Measurements from ENCODE around the gene PRKD1.

Gene PRKD1

DNA sequence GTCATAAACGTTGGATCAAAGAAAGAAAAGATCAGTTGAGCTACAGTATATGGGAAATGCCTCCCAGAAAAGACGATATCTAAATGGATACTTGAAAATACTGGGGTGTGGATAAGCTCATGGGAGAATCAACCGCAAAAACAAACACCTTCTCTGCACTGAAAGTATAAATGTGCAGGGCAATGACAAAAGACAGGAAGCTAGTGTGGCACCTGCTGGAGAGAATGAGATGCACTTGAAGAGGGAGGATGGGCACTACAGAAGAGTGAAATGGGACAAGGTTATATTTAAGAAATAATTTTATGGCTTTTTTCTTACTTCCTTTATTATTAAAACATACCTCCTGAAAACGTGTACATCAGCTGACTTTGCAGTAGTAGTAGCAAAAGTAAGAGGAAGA lies 153.7 kb downstream of the PRKD1 start:
- no peak for DNase-seq (ENCODE audit: low read depth, low spot score)
- Histone ChIP-seq H3K4me1 (ENCODE audit: insufficient read depth, insufficient read length) (no peaks in the 10 kb centered on the region), H3K36me3 (ENCODE audit: insufficient read depth, insufficient read length, low read length) (no peaks in the 10 kb centered on the region), H3K27me3 (ENCODE audit: insufficient read depth, insufficient read length) (no peaks in the 10 kb centered on the region), H3K4me3 (ENCODE audit: insufficient read length, low read depth) (no peak overlapping the region), H3K9ac (ENCODE audit: insufficient read length, low read depth) (no peak overlapping the region), H3K9me3 (ENCODE audit: insufficient read depth, low read length) (no peaks in the 10 kb centered on the region; the same call in 1 of the 2 replicates)
- TF ChIP-seq SUZ12 (IDR thresholded peaks at IDR 0.05; ENCODE audit: extremely low read depth, insufficient read depth, insufficient read length) (no peak), YY1 (IDR thresholded peaks at IDR 0.05; ENCODE audit: insufficient read depth, insufficient read length) (no peak), ZNF274 (IDR thresholded peaks at IDR 0.05; ENCODE audit: low read depth, low read length) (no peak)

GRCh38 chr14:29763342-29763858 lies 164.2 kb downstream of the PRKD1 start:
- Histone ChIP-seq H3K9ac (ENCODE audit: insufficient read length, low read depth) (no peak overlapping the region), H3K4me1 (ENCODE audit: insufficient read depth, insufficient read length) (no peaks in the 10 kb centered on the region), H3K36me3 (ENCODE audit: insufficient read depth, insufficient read length, low read length) (no peaks in the 10 kb centered on the region), H3K9me3 (ENCODE audit: insufficient read depth, low read length) (no peaks in the 10 kb centered on the region), H3K4me3 (ENCODE audit: insufficient read length, low read depth) (no peak overlapping the region), H3K27me3 (ENCODE audit: insufficient read depth, insufficient read length) (no peaks in the 10 kb centered on the region)
- no peak for DNase-seq (ENCODE audit: low read depth, low spot score)
- TF ChIP-seq ZNF274 (IDR thresholded peaks at IDR 0.05; ENCODE audit: low read depth, low read length) (no peak), YY1 (IDR thresholded peaks at IDR 0.05; ENCODE audit: insufficient read depth, insufficient read length) (no peak), SUZ12 (IDR thresholded peaks at IDR 0.05; ENCODE audit: extremely low read depth, insufficient read depth, insufficient read length) (no peak)

- Histone ChIP-seq H3K36me3 (ENCODE audit: insufficient read depth, insufficient read length, low read length) (no peaks in the 10 kb centered on the region), H3K27me3 (ENCODE audit: insufficient read depth, insufficient read length) (no peaks in the 10 kb centered on the region), H3K4me1 (ENCODE audit: insufficient read depth, insufficient read length) (no peaks in the 10 kb centered on the region), H3K4me3 (ENCODE audit: insufficient read length, low read depth) (no peak overlapping the region), H3K9ac (ENCODE audit: insufficient read length, low read depth) (no peak overlapping the region), H3K9me3 (ENCODE audit: insufficient read depth, low read length) (no peaks in the 10 kb centered on the region)
- TF ChIP-seq ZNF274 (IDR thresholded peaks at IDR 0.05; ENCODE audit: low read depth, low read length): no peak
- no peak for TF ChIP-seq SUZ12 (IDR thresholded peaks at IDR 0.05; ENCODE audit: extremely low read depth, insufficient read depth, insufficient read length)
- TF ChIP-seq YY1 (IDR thresholded peaks at IDR 0.05; ENCODE audit: insufficient read depth, insufficient read length): no peak
- no peak for DNase-seq (ENCODE audit: low read depth, low spot score)
These were observed 167.9 kb downstream of the PRKD1 start for GRCh38 chr14:29759521-29760340.

GRCh38 chr14:29757711-29758233 lies 169.9 kb downstream of the PRKD1 start:
- Histone ChIP-seq H3K9ac (ENCODE audit: insufficient read length, low read depth) (no peak overlapping the region), H3K4me1 (ENCODE audit: insufficient read depth, insufficient read length) (no peaks in the 10 kb centered on the region), H3K27me3 (ENCODE audit: insufficient read depth, insufficient read length) (no peaks in the 10 kb centered on the region), H3K36me3 (ENCODE audit: insufficient read depth, insufficient read length, low read length) (no peaks in the 10 kb centered on the region), H3K4me3 (ENCODE audit: insufficient read length, low read depth) (no peak overlapping the region), H3K9me3 (ENCODE audit: insufficient read depth, low read length) (no peaks in the 10 kb centered on the region)
- TF ChIP-seq YY1 (IDR thresholded peaks at IDR 0.05; ENCODE audit: insufficient read depth, insufficient read length): no peak
- TF ChIP-seq SUZ12 (IDR thresholded peaks at IDR 0.05; ENCODE audit: extremely low read depth, insufficient read depth, insufficient read length): no peak
- no peak for TF ChIP-seq ZNF274 (IDR thresholded peaks at IDR 0.05; ENCODE audit: low read depth, low read length)
- no peak for DNase-seq (ENCODE audit: low read depth, low spot score)

DNA sequence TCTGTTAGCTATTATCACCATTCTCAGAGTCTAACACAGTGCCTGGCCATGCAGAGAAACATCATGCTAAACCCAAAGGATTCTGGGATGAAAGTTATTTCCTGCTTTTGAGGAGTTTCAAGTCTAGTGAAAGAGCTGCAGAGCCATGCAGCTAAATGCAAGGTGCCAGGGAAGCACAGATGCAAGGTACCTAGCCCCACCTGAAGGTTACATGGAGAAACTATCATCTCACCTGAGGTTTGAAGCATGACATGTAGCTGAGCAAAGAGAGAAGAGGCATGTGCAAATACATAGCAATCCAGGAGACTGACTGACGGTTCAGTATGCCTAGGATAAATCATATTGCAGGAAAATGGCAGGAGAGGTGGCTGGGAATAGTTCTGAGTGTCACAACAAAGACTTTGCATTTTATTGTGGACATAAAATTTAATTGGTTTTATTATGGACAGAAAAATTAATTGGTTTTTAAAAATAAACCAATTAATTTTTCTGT lies 170.4 kb downstream of the PRKD1 start:
- Histone ChIP-seq H3K9ac (ENCODE audit: insufficient read length, low read depth) (no peak overlapping the region), H3K36me3 (ENCODE audit: insufficient read depth, insufficient read length, low read length) (no peaks in the 10 kb centered on the region), H3K9me3 (ENCODE audit: insufficient read depth, low read length) (no peaks in the 10 kb centered on the region), H3K4me1 (ENCODE audit: insufficient read depth, insufficient read length) (no peaks in the 10 kb centered on the region), H3K4me3 (ENCODE audit: insufficient read length, low read depth) (no peak overlapping the region), H3K27me3 (ENCODE audit: insufficient read depth, insufficient read length) (no peaks in the 10 kb centered on the region)
- no peak for DNase-seq (ENCODE audit: low read depth, low spot score)
- TF ChIP-seq SUZ12 (IDR thresholded peaks at IDR 0.05; ENCODE audit: extremely low read depth, insufficient read depth, insufficient read length) (no peak), ZNF274 (IDR thresholded peaks at IDR 0.05; ENCODE audit: low read depth, low read length) (no peak)

- H3K9me3 ChIP-seq (ENCODE audit: insufficient read depth, low read length): no peaks in the 10 kb centered on the region
- TF ChIP-seq SUZ12 (IDR thresholded peaks at IDR 0.05; ENCODE audit: extremely low read depth, insufficient read depth, insufficient read length): no peak
These were observed 171.6 kb downstream of the PRKD1 start for GRCh38 chr14:29756019-29756385.

DNA sequence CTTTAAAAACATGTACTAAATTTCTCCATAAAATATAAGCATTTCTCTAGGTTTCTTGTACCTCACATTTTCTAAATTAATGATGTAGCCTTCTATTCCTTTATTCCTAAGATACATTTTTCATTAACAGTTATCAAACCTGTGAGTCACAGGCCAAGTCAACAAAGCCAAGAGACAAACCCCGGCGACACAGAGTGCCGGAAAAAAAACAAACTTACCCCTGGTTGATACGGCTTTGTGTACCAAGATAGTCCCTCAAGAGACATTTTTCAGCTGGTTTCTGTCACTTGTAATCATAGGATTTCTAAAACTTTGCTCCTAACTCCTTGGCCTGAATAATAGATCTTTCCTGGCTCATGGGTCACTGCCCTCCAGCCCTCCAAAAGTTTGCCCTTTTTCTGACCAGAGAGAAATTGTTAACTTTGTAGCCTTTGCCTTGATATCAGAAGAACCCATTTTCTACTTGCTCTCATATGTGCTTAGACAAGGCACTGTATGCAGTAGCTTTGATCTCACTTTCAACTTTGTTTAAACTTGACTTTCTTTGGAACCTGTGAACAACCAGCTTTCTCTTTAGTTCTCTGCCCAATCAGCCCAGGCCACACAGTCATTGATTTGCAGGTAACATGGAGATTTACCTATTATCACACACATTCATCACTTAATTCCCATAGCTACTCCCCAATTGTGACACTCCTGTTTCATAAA lies 172.2 kb downstream of the PRKD1 start:
- no peak for DNase-seq (ENCODE audit: low read depth, low spot score)
- no peak for TF ChIP-seq YY1 (IDR thresholded peaks at IDR 0.05; ENCODE audit: insufficient read depth, insufficient read length)
- no peak for TF ChIP-seq SUZ12 (IDR thresholded peaks at IDR 0.05; ENCODE audit: extremely low read depth, insufficient read depth, insufficient read length)
- no peak for TF ChIP-seq ZNF274 (IDR thresholded peaks at IDR 0.05; ENCODE audit: low read depth, low read length)
- no peak overlapping the region for H3K4me3 ChIP-seq (ENCODE audit: insufficient read length, low read depth)
- no peak overlapping the region for H3K9ac ChIP-seq (ENCODE audit: insufficient read length, low read depth)
- no peaks in the 10 kb centered on the region for H3K36me3 ChIP-seq (ENCODE audit: insufficient read depth, insufficient read length, low read length)
- H3K27me3 ChIP-seq (ENCODE audit: insufficient read depth, insufficient read length): no peaks in the 10 kb centered on the region
- no peaks in the 10 kb centered on the region for H3K9me3 ChIP-seq (ENCODE audit: insufficient read depth, low read length)
- no peaks in the 10 kb centered on the region for H3K4me1 ChIP-seq (ENCODE audit: insufficient read depth, insufficient read length)

More at GRCh38 chr14:29756019-29756385, 171.6 kb downstream of the PRKD1 start:
- no peak overlapping the region for H3K9ac ChIP-seq (ENCODE audit: insufficient read length, low read depth)
- no peaks in the 10 kb centered on the region for H3K4me1 ChIP-seq (ENCODE audit: insufficient read depth, insufficient read length)
- no peak for DNase-seq (ENCODE audit: low read depth, low spot score)
- H3K27me3 ChIP-seq (ENCODE audit: insufficient read depth, insufficient read length): no peaks in the 10 kb centered on the region
- H3K36me3 ChIP-seq (ENCODE audit: insufficient read depth, insufficient read length, low read length): no peaks in the 10 kb centered on the region
- H3K4me3 ChIP-seq (ENCODE audit: insufficient read length, low read depth): no peak overlapping the region
